ENCODE data around the gene SORCS1.

GRCh38 chr10:107085665-107086525 is 78.6 kb downstream of the SORCS1 start:
- TF ChIP-seq KLF16 (tag by site-specific recombination; IDR thresholded peaks at IDR 0.05) (no peak), CTCF (tag by site-specific recombination; IDR thresholded peaks at IDR 0.05) (no peak), TRIM28 (IDR thresholded peaks at IDR 0.05; ENCODE audit: borderline replicate concordance, low read length) (no peak), ZNF341 (tag by site-specific recombination; IDR thresholded peaks at IDR 0.05; ENCODE audit: low read depth) (no peak), KLF8 (tag by site-specific recombination; IDR thresholded peaks at IDR 0.05) (no peak), MYNN (tag by site-specific recombination; IDR thresholded peaks at IDR 0.05; ENCODE audit: borderline replicate concordance) (no peak)

All from HEK293 (cell line).